ENCODE measurements around the gene SPOCK1. TPM values are rescaled to one million over a fixed set of nuclear protein-coding genes. Genes with fewer than 3 reads are reported as not detected.

Gene SPOCK1
- total and polyA plus RNA-seq, 2 experiments from 2014 or later = 5.6 to 10.1 TPM

GRCh38 chr5:137287569-137287968 is 211.6 kb downstream of the SPOCK1 start:
- Histone ChIP-seq H3K27ac (no peak overlapping the region), H3K79me2 (no peaks in the 10 kb centered on the region), H3K27me3 (no peaks in the 10 kb centered on the region), H4K20me1 (ENCODE audit: insufficient read depth, poor library complexity, severe bottlenecking) (no peaks in the 10 kb centered on the region), H3K4me2 (no peak overlapping the region), H3K4me1 (ENCODE audit: insufficient read depth) (no peaks in the 10 kb centered on the region), H3K36me3 (replicated peaks; ENCODE audit: insufficient read depth, low read depth) (no peaks in the 10 kb centered on the region), H2AFZ (no peak overlapping the region), H3K9me3 (ENCODE audit: low read depth) (no peaks in the 10 kb centered on the region), H3K9me2 (replicated peaks; ENCODE audit: insufficient read depth) (no peaks in the 10 kb centered on the region), H3K4me3 (no peak overlapping the region)
- no peak for DNase-seq (ENCODE audit: low spot score)
- 77% methylated on average over 2 of the region's 2 CpGs for WGBS (ENCODE audit: low lambda C conversion rate, missing lambda C conversion rate)
- TF ChIP-seq, protein P1, sequence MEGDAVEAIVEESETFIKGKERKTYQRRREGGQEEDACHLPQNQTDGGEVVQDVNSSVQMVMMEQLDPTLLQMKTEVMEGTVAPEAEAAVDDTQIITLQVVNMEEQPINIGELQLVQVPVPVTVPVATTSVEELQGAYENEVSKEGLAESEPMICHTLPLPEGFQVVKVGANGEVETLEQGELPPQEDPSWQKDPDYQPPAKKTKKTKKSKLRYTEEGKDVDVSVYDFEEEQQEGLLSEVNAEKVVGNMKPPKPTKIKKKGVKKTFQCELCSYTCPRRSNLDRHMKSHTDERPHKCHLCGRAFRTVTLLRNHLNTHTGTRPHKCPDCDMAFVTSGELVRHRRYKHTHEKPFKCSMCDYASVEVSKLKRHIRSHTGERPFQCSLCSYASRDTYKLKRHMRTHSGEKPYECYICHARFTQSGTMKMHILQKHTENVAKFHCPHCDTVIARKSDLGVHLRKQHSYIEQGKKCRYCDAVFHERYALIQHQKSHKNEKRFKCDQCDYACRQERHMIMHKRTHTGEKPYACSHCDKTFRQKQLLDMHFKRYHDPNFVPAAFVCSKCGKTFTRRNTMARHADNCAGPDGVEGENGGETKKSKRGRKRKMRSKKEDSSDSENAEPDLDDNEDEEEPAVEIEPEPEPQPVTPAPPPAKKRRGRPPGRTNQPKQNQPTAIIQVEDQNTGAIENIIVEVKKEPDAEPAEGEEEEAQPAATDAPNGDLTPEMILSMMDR (IDR thresholded peaks at IDR 0.05; ENCODE audit: poor library complexity) = no peak
- TF ChIP-seq EZH2 (IDR thresholded peaks at IDR 0.05; ENCODE audit: borderline replicate concordance) = no peak

- H3K4me3 ChIP-seq = no peak overlapping the region
- WGBS (ENCODE audit: low lambda C conversion rate, missing lambda C conversion rate) = 90% methylated on average over 4 of the region's 4 CpGs
- no peaks in the 10 kb centered on the region for H3K79me2 ChIP-seq
- H3K27me3 ChIP-seq = no peaks in the 10 kb centered on the region
- no peak overlapping the region for H2AFZ ChIP-seq
- no peaks in the 10 kb centered on the region for H3K9me3 ChIP-seq (ENCODE audit: low read depth)
- TF ChIP-seq EZH2phosphoT487 (IDR thresholded peaks at IDR 0.05; ENCODE audit: low read depth, severe bottlenecking, unreplicated experiment) (no peak), EZH2 (IDR thresholded peaks at IDR 0.05; ENCODE audit: borderline replicate concordance) (no peak)
- TF ChIP-seq, protein P1 (IDR thresholded peaks at IDR 0.05; ENCODE audit: poor library complexity) = no peak
- H3K4me2 ChIP-seq = no peak overlapping the region
- no peaks in the 10 kb centered on the region for H4K20me1 ChIP-seq (ENCODE audit: insufficient read depth, poor library complexity, severe bottlenecking)
- DNase-seq (ENCODE audit: low spot score) = no peak
- H3K27ac ChIP-seq = no peak overlapping the region
- H3K36me3 ChIP-seq (replicated peaks; ENCODE audit: insufficient read depth, low read depth) = no peaks in the 10 kb centered on the region
- no peaks in the 10 kb centered on the region for H3K9me2 ChIP-seq (replicated peaks; ENCODE audit: insufficient read depth)
- H3K4me1 ChIP-seq (ENCODE audit: insufficient read depth) = no peaks in the 10 kb centered on the region
Observed at GRCh38 chr5:137286025-137286610, 213.0 kb downstream of the SPOCK1 start.

DNA sequence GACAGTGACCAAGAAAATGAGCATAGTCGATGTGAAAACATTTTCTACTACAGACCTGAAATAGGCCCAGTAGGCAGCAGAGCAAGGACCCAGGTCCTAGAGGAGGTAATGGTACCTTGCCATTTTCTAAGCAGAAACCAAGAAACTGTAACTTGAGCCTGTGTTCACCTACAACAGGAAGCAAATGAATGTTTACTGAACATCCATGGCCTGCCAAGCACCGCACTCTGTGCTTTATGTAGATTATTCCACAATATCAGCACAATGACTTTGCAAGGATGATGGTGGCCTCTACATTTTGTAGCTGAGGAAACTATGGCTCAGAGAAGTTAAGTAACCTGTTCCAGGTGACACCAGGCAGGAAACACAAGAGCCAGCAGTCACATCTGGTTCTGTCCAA is 215.3 kb downstream of the SPOCK1 start:
- no peaks in the 10 kb centered on the region for H3K9me3 ChIP-seq (ENCODE audit: low read depth)
- no peak overlapping the region for H3K27ac ChIP-seq
- H4K20me1 ChIP-seq (ENCODE audit: insufficient read depth, poor library complexity, severe bottlenecking) = no peaks in the 10 kb centered on the region
- no peaks in the 10 kb centered on the region for H3K9me2 ChIP-seq (replicated peaks; ENCODE audit: insufficient read depth)
- TF ChIP-seq EZH2phosphoT487 (IDR thresholded peaks at IDR 0.05; ENCODE audit: low read depth, severe bottlenecking, unreplicated experiment) (no peak), EZH2 (IDR thresholded peaks at IDR 0.05; ENCODE audit: borderline replicate concordance) (no peak)
- TF ChIP-seq, protein P1 (IDR thresholded peaks at IDR 0.05; ENCODE audit: poor library complexity) = no peak
- no peak for DNase-seq (ENCODE audit: low spot score)
- H3K27me3 ChIP-seq = no peaks in the 10 kb centered on the region
- H3K36me3 ChIP-seq (replicated peaks; ENCODE audit: insufficient read depth, low read depth) = no peaks in the 10 kb centered on the region
- no peaks in the 10 kb centered on the region for H3K79me2 ChIP-seq
- WGBS (ENCODE audit: low lambda C conversion rate, missing lambda C conversion rate) = 88% methylated on average over 2 of the region's 2 CpGs
- H2AFZ ChIP-seq = no peak overlapping the region
- H3K4me2 ChIP-seq = no peak overlapping the region
- H3K4me3 ChIP-seq = no peak overlapping the region
- no peaks in the 10 kb centered on the region for H3K4me1 ChIP-seq (ENCODE audit: insufficient read depth)

Data from hepatocyte (in vitro differentiated cells).